GM12892 (cell line): ENCODE measurements around the gene DNAJB8.

Experiments used
- DNase-seq: peaks from one replicate; pipeline ENCODE4 v3.0.0; 2011; ENCODE audit not compliant: insufficient read length
- FAIRE-seq: peaks from 2 replicates; lab custom pipeline; 2011; peaks lifted over from hg19 to GRCh38; lab: Jason Lieb, UNC
- POLR2A ChIP-seq: IDR thresholded peaks from 2 replicates; pipeline ENCODE4 v1.6.1; 2011; ENCODE audit warnings: low read depth, low read length, control low read depth
- POLR2AphosphoS5 ChIP-seq: IDR thresholded peaks from 2 replicates; pipeline ENCODE4 v1.6.1; 2011; ENCODE audit warnings: low read depth, low read length, control low read depth
- TAF1 ChIP-seq: IDR thresholded peaks from 2 replicates; pipeline ENCODE4 v1.6.1; 2011; ENCODE audit warnings: low read depth, mild to moderate bottlenecking, control low read depth, low read length, borderline replicate concordance

The DNAJB8 gene

DNA sequence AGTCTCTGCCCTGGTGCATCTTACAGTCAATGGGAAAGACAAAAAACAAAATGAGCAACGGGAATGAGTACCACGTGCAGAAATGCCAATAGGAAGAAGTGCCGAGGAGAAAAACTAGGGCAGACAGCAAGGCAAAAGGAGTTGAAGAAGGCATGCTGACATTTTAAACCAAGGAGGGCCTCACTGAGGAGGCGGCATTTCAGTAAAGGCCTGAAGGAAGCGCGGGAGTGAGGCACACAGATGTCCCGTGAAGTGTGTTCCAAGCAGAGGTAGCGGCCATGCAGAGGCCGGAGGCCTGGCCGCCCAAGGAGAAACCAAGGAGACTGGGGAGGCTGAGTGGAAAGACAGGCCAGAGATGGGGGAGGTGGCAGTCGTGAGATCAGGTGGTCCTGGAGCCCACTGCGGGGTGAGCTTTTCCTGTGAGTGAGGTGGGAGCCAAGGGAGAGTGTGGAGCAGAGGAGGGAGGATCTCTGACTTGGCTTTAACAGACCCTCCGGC is 34.8 kb downstream of the DNAJB8 start:
- no peak for FAIRE-seq
- no peak for DNase-seq
- no peak for TF ChIP-seq POLR2AphosphoS5

DNA sequence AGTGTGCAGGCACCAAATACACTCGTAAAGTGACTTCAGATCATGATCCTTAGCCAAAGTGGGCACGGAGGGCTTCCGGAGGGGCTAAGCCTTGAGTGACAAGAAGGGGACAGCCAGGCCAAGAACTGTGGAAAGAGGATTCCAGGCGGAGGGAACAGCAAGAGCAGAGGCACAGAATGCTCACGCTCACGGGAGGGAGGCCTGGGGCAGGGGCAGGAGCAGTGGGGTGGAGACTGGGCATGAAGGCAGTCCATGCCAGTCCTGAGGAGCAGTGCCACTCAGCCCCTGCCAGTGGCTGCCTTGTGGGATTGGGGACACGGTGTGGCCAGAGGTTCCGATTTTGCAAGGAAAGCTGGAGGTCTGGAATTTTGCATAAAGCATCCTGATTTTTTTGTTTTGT is 36.0 kb downstream of the DNAJB8 start:
- DNase-seq = no peak
- TF ChIP-seq POLR2A = no peak
- no peak for TF ChIP-seq POLR2AphosphoS5
- no peak for TF ChIP-seq TAF1
- no peak for FAIRE-seq

DNA sequence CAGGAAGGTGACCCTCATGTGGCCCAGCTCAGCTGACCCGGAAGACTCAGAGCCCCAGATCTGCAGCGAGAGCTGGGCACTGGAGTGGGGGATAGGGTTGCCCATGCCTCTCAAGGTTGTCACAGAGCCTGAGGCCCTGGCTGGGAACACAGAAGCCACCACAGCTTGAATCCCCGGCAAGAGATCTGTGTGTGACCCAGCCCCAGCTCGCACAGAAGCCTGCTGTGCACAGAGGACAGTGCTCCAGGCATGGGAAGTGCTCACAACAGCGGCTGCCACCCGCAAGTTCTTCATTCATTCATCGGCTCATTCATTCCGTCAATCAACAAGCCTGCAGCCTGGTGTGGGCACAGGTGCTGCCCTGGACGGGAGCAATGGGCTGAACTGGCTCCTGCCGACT is 36.4 kb downstream of the DNAJB8 start:
- DNase-seq (no peak), FAIRE-seq (no peak)
- TF ChIP-seq TAF1 = no peak
- TF ChIP-seq POLR2AphosphoS5 = no peak
- TF ChIP-seq POLR2A = no peak

DNA sequence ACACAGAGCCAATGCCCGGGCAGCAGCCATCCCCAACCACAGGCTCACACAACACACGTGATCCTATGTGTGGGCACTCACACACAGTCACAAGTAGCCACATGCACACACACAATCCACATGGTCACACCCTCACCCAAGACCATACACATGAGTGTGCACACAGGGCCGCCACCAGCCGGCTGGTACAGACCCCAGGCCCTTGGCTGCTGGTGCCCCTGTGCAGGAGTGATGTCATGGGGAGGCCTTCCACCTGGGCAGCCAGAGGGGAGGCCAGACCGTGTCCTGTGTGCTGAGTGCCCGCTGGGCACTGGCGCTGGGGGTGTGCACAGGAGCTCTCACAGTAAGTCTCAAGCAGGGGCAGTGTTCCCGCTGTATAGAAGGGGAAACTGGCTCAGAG is 36.9 kb downstream of the DNAJB8 start:
- DNase-seq = no peak

DNA sequence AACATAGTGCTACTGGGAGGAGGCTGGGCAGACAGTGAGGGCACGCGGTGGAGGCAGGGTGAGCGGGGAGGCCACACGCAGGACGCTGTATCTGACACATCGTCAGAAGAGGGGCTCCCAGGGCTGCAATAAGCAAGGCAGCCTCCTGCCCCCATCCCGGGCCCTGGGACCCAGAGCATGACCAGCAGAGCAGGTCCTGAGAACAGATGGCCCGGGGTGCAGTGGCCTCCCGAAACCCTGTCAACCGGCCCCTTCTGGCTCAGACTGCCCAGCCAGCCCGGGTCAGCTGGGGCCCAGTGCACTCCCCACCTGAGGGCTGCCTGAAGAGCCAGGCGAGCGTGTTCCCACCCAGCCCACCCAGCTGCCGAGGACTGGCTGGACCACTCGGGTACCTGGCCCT is 37.4 kb downstream of the DNAJB8 start:
- FAIRE-seq (no peak), DNase-seq (no peak)
- no peak for TF ChIP-seq POLR2AphosphoS5

More for the DNA sequence above, 36.9 kb downstream of the DNAJB8 start:
- no peak for TF ChIP-seq TAF1
- TF ChIP-seq POLR2A = no peak
- no peak for TF ChIP-seq POLR2AphosphoS5
- no peak for FAIRE-seq

DNA sequence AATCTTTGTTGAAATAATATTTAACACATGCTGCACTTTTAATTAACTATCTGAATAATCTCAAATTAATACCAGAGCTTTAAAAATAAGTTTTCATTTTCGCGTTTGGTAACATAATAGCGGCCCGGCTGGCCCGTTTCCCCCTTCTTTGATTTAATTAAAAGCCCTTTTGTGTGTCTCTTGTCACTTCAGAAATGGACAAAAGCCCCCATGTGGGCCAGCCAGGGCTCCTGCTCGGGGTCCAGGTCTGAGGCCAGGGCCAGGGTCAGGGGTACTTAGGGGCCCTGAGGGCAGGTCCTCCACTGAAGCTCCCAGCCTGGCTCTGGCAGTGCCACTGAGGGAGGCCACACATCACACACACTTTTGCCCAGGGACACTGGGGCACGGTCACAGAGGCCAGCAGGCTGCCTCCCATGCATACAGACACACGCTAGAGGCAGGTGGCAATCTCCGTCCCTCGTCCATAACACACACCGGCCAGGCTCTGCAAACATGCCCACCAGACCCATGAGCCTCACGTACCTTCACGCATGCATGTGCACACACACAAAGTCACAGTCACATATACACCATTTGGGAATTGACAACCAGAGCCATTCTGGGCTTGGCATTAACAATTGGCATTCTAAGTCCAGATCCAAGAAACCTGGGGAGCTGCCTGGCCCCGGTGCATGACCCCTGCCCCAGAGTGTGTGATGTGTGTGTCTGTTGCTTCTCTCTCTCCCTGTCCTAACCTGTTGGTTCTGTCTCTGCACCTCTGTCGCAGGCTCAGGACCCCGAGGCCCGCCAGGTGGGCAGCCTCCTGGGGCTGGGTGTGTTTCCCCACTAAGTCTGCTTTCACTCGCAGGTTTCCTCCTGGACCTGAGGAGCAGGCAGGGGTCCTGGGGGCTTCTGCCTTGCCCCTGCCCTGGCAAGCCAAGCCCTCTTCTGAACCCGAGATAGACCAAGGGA is 38.5 kb downstream of the DNAJB8 start:
- no peak for FAIRE-seq
- no peak for DNase-seq
- TF ChIP-seq TAF1 (no peak), POLR2A (no peak), POLR2AphosphoS5 (no peak)

DNA sequence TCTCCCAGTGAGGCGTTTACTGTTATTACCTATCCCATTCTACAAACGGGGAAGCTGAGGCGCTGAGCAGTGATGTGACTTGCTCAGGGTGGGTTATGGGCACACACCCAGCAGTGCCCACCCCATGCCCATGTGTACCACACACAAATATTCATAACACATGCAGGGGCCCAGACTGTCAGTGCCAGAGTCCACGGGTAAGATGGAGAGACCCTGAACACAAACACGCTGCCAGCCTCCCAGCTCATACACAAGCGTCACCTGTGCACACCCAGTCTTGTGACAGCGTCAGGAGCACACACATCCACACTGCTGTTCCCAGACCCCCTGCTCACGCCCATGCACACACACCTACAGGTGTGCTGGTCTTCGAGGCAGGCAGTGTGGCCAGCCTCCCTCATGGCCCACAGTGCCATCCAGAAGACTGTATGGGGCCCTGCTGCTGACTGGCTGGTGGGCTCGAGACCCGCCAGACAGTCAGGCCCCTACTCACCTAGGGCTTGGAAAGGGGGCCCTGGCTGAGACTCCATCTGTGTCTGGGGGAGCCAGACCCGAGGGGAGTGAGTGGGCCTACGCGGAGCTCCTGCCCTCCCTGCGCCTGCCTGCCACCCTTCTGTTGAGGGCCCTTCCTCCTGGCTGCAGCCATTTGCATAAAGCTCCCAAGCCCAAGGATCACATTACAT is 39.4 kb downstream of the DNAJB8 start:
- no peak for FAIRE-seq
- TF ChIP-seq TAF1 = no peak
- no peak for TF ChIP-seq POLR2AphosphoS5
- no peak for TF ChIP-seq POLR2A
- no peak for DNase-seq

DNA sequence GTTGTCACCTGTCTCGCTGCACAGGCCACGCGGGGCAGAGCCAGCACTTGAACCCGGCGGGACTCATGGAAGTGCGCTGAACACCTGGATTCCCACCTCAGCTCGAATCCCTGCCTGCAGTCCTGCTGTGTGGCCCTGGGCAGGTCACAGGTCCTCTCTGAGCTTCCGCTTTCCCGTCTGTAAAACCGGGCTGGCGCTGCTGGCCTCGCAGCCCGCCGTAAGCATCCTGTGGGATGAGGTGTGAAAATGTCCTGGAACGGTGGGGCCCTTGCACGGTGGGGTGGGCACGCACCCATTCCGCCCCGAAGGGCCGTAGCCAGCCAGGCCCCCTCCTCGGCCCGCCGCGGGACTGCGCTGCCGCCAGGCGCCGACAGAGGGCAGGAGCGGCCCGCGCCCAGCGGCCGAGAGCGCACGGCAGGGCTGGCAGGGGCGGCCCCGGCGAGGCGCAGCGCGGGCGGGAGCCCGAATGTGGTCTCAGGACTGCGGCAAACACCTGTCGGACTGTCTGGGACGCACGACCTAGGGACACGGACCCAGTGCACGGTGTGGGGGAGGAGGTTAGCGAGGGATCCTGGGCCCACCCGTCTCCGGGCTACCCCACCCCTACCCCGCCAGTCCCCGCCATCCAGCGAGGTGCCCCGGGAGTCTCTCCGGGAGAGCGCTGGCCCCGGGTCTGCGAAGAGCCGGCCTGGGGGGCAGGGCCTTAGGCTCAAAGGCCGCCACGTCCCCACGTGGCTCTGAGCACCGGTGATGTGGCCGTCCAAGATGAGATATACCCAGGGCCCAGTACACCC is 40.4 kb downstream of the DNAJB8 start:
- FAIRE-seq (peak; percentile 95), DNase-seq (peak; percentile 96)
- TF ChIP-seq TAF1 (no peak), POLR2AphosphoS5 (no peak), POLR2A (no peak)

DNA sequence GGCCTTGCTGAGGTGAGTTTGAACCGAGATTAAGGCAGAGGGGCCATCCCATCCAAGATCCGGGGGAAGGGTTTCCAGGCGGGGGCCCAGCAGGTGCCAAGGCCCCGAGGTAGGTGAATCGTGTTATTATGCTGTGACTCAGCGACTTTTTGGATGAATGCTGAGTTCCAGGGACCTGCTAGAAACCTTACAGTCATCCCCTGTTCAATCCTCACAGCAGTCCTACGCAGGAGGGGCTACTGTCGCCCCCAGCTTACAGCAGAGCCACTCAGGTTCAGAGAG is 40.9 kb downstream of the DNAJB8 start:
- TF ChIP-seq POLR2AphosphoS5 = no peak
- no peak for TF ChIP-seq TAF1
- TF ChIP-seq POLR2A = no peak
- FAIRE-seq = no peak
- DNase-seq = no peak

DNA sequence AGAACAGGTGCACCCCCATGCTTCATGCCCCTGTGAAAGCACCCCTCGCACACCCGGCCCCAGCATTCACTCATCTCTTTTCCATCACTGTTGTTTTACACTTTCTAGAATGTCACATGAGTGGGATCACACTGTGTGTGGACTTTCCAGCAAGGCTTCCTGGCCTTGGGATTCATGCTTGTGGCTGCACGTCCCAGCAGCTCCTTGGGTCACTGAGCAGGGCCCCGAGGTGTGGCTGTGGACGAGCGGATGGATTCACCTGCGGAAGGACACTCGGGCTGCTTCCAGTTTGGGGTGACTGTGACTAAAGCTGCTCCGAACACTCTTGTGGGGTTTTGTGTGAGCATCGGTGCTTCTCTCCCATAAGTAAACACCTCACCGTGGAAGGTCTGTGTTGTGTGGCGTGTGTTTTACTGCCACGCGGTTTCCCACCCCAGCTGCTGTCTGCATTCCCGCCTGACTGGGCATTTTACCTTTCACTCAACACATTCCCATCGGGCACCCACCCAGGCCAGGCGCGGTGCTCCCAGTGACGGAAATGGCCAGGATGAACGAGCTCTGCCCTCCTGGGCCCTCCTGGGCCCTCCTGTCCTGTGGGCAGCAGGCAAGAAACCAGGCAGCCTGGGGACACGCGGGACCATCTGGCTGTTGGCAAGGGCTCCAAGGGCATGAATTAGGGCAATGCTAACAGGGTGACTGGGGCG is 41.4 kb downstream of the DNAJB8 start:
- DNase-seq = no peak
- TF ChIP-seq TAF1 = no peak
- no peak for TF ChIP-seq POLR2A
- TF ChIP-seq POLR2AphosphoS5 = no peak
- no peak for FAIRE-seq

DNA sequence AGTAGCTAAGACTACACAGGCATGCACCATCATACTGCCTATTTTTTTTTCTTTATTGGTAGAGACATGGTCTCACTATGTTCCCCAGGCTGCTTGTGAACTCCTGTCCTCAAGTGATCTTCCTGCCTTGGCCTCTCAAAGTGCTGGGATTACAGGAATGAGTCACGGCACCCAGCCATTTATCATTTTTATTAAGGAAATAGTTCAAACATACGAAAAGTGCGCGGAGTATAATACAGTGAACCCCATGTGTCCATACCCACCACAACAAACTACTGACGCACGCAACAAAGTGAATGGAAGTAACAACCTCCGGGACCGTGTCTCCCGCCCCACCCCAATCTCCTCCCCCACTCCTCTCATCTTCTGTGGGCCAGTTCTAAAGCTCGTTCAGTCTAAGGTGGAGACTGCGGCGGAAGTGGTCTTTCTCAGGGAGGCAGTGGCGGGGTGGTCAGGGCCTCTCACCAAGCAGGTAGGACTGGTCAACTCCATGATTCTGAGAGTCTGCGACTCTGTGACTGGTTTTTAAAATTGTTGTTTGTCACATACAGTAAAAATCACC is 42.1 kb downstream of the DNAJB8 start:
- DNase-seq (no peak), FAIRE-seq (no peak)
- TF ChIP-seq POLR2AphosphoS5 (no peak), TAF1 (no peak), POLR2A (no peak)
